Liver (tissue), 9 donors: Measurements from ENCODE around the gene FGF12. TPM values are rescaled to one million over a fixed set of nuclear protein-coding genes. Genes with fewer than 3 reads are reported as not detected.

ENCODE experiments used
- DNase-seq: peaks from one replicate; pipeline ENCODE4 v3.0.0-alpha.2; 2017; ENCODE audit warnings: low spot score
- H3K27ac ChIP-seq, 2 donors: one replicate each; pipeline ENCODE4 v1.7.0; 2013; ENCODE audit warnings: inconsistent platforms in 2 of 2, low read length in 2 of 2, control low read depth in 1 of 2, low read depth in 1 of 2, mild to moderate bottlenecking in 1 of 2
- H3K27me3 ChIP-seq, 4 donors: one replicate each; pipeline versions ENCODE4 v1.6.1 to v1.7.0; 2013; ENCODE audit warnings: low read length in 3 of 4, inconsistent platforms in 1 of 4, mild to moderate bottlenecking in 1 of 4, moderate library complexity in 1 of 4; ENCODE audit not compliant: control insufficient read depth in 4 of 4, insufficient read depth in 4 of 4
- H3K36me3 ChIP-seq, 4 donors: one replicate each; pipeline versions ENCODE4 v1.6.1 to v1.7.0; 2013; ENCODE audit warnings: low read length in 3 of 4, mild to moderate bottlenecking in 3 of 4, low read depth in 1 of 4, moderate library complexity in 1 of 4; ENCODE audit not compliant: control insufficient read depth in 4 of 4, insufficient read depth in 3 of 4
- H3K4me1 ChIP-seq, 4 donors: one replicate each; pipeline versions ENCODE4 v1.6.1 to v1.7.0; 2013; ENCODE audit warnings: low read length in 3 of 4, mild to moderate bottlenecking in 3 of 4, moderate library complexity in 1 of 4; ENCODE audit not compliant: control insufficient read depth in 4 of 4, insufficient read depth in 4 of 4
- H3K4me3 ChIP-seq, 3 donors: one replicate each; pipeline versions ENCODE4 v1.6.1 to v1.7.0; 2013; ENCODE audit warnings: low read length in 3 of 3, control low read depth in 1 of 3, low read depth in 1 of 3, mild to moderate bottlenecking in 1 of 3
- H3K9ac ChIP-seq, 2 donors: one replicate each; pipeline ENCODE4 v1.7.0; 2013; ENCODE audit warnings: low read length in 2 of 2, mild to moderate bottlenecking in 2 of 2, moderate library complexity in 2 of 2, control low read depth in 1 of 2, low read depth in 1 of 2
- H3K9me3 ChIP-seq, 4 donors: one replicate each; pipeline versions ENCODE4 v1.6.1 to v1.7.0; 2013; ENCODE audit warnings: low read length in 3 of 4; ENCODE audit not compliant: control insufficient read depth in 4 of 4
- CTCF ChIP-seq: fragments of 150-350 bp; IDR thresholded peaks from 2 replicates; pipeline ENCODE4 v1.5.1; 2017; ENCODE audit warnings: improper control_type of control experiment, low read depth, low read length; ENCODE audit not compliant: missing input control
- EGR1 ChIP-seq, 2 donors: IDR thresholded peaks; 2 replicates each; pipeline ENCODE4 v1.6.1; 2016 to 2018; ENCODE audit warnings: antibody characterized with exemption in 2 of 2, low read depth in 2 of 2
- FOXA1 ChIP-seq: IDR thresholded peaks from 2 replicates; pipeline ENCODE4 v1.6.1; 2016; ENCODE audit warnings: antibody characterized with exemption
- FOXA2 ChIP-seq: IDR thresholded peaks from 2 replicates; pipeline ENCODE4 v1.6.1; 2016; ENCODE audit warnings: antibody characterized with exemption
- GABPA ChIP-seq, 2 donors: IDR thresholded peaks in 1 of 2; conservative IDR thresholded peaks in 1 of 2; 2 replicates each; pipeline ENCODE4 v1.6.1; 2016; ENCODE audit warnings: antibody characterized with exemption in 2 of 2, mild to moderate bottlenecking in 1 of 2, moderate library complexity in 1 of 2
- HNF4A ChIP-seq, 2 donors: conservative IDR thresholded peaks; 2 replicates each; pipeline ENCODE4 v1.6.1; 2016; ENCODE audit warnings: antibody characterized with exemption in 2 of 2, mild to moderate bottlenecking in 2 of 2
- HNF4G ChIP-seq: IDR thresholded peaks from 2 replicates; pipeline ENCODE4 v1.6.1; 2016; ENCODE audit warnings: antibody characterized with exemption
- JUND ChIP-seq, 2 donors: IDR thresholded peaks; 2 replicates each; pipeline ENCODE4 v1.6.1; 2016; ENCODE audit warnings: antibody characterized with exemption in 2 of 2
- MAX ChIP-seq: IDR thresholded peaks from 2 replicates; pipeline ENCODE4 v1.6.1; 2016; ENCODE audit warnings: antibody characterized with exemption
- NR2F2 ChIP-seq: IDR thresholded peaks from 2 replicates; pipeline ENCODE4 v1.6.1; 2016; ENCODE audit warnings: antibody characterized with exemption
- RAD21 ChIP-seq, 2 donors: IDR thresholded peaks; 2 replicates each; pipeline ENCODE4 v1.6.1; 2016; ENCODE audit warnings: antibody characterized with exemption in 2 of 2, mild to moderate bottlenecking in 2 of 2
- RXRA ChIP-seq, 2 donors: IDR thresholded peaks; 2 replicates each; pipeline ENCODE4 v1.6.1; 2017 to 2018; ENCODE audit warnings: antibody characterized with exemption in 2 of 2, mild to moderate bottlenecking in 1 of 2
- SP1 ChIP-seq: IDR thresholded peaks from 2 replicates; pipeline ENCODE4 v1.6.1; 2018; ENCODE audit warnings: antibody characterized with exemption, mild to moderate bottlenecking
- TAF1 ChIP-seq: conservative IDR thresholded peaks from 2 replicates; pipeline ENCODE4 v1.6.1; 2016; ENCODE audit warnings: antibody characterized with exemption, mild to moderate bottlenecking
- YY1 ChIP-seq: IDR thresholded peaks from 2 replicates; pipeline ENCODE4 v1.6.1; 2016; ENCODE audit warnings: antibody characterized with exemption, mild to moderate bottlenecking
- ZBTB33 ChIP-seq: IDR thresholded peaks from 2 replicates; pipeline ENCODE4 v1.6.1; 2016; ENCODE audit warnings: antibody characterized with exemption
- WGBS: extraction: QIAGEN DNeasy Blood & Tissue Kit; methylation state at CpG from one replicate; pipeline ENCODE4 v1.1.7; 2013; 5-methylcytosine and 5-hydroxymethylcytosine counted together
- polyA plus RNA-seq, 2 donors: library from polyadenylated mRNA; stranded (reverse) in 1 of 2; unstranded in 1 of 2; fragments of 200-250 nt in 1 of 2; fragments of >200 nt in 1 of 2; fragmentation: Nextera tagmentation in 1 of 2; extraction: Ambion mirVana in 1 of 2; gene quantifications; one replicate each; pipeline versions ENCODE4 v1.2.1 to v1.2.3, GENCODE V29; 2013 to 2015
- total RNA-seq, 2 donors: library from RNA; depleted of rRNA; stranded (reverse); fragments of >200 nt; gene quantifications; one replicate each; pipeline ENCODE4 v1.2.3, GENCODE V29; 2014
- TF ChIP-seq, protein P1 (sequence below): IDR thresholded peaks from 2 replicates; pipeline ENCODE4 v1.6.1; 2016; ENCODE audit warnings: antibody characterized with exemption
- TF ChIP-seq, protein P2 (sequence below): IDR thresholded peaks from 2 replicates; pipeline ENCODE4 v1.6.1; 2016; ENCODE audit warnings: antibody characterized with exemption, mild to moderate bottlenecking
- donor health status: healthy.
- donor health status: healthy.
- donor health status: healthy.
- donor health status: healthy.
- donor health status: healthy.

Gene FGF12
- total and polyA plus RNA-seq, 4 donors: 0.11 to 0.59 (median 0.19) TPM

DNA sequence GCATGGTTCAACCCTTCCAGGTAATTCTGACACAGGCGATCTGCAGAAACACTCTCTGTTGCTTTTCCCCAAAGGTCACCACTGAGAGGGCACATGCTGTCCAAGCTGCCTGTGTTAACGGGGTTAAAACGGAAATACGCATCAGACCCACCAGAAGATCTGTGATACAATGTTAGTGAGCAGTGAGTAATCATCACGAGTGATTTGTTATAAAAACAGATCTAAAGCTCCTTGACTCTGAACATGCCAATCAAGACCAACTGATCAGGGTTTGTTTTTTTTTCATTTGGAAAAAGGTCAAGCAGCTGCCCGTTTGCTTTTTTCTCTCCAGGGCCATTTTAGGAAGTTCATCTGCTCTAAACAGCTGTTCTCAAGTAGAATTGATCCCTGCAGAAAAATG, 43.2 kb downstream of the FGF12 start:
- Histone ChIP-seq H3K4me1 (no peaks in the 10 kb centered on the region), H3K27ac (no peak overlapping the region), H3K9ac (no peak overlapping the region), H3K9me3 (no peaks in the 10 kb centered on the region), H3K36me3 (no peaks in the 10 kb centered on the region), H3K4me3 (no peak overlapping the region), H3K27me3 (no peaks in the 10 kb centered on the region)
- WGBS: 72% methylated on average over 6 of the region's 6 CpGs
- no peak for DNase-seq
- TF ChIP-seq FOXA1: no peak
- TF ChIP-seq RAD21 (IDR thresholded peaks at IDR 0.05): no peak
- no peak for TF ChIP-seq JUND (IDR thresholded peaks at IDR 0.05)
- TF ChIP-seq FOXA2: no peak
- TF ChIP-seq HNF4A (conservative IDR thresholded peaks at IDR 0.05): no peak
- no peak for TF ChIP-seq GABPA (IDR thresholded peaks at IDR 0.05 in 1 of 2, conservative IDR thresholded peaks at IDR 0.05 in 1 of 2)
- TF ChIP-seq RXRA (IDR thresholded peaks at IDR 0.05): no peak
- no peak for TF ChIP-seq HNF4G
- no peak for TF ChIP-seq SP1
- TF ChIP-seq CTCF: no peak
- TF ChIP-seq, protein P1, sequence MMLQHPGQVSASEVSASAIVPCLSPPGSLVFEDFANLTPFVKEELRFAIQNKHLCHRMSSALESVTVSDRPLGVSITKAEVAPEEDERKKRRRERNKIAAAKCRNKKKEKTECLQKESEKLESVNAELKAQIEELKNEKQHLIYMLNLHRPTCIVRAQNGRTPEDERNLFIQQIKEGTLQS: no peak
- TF ChIP-seq, protein P2, sequence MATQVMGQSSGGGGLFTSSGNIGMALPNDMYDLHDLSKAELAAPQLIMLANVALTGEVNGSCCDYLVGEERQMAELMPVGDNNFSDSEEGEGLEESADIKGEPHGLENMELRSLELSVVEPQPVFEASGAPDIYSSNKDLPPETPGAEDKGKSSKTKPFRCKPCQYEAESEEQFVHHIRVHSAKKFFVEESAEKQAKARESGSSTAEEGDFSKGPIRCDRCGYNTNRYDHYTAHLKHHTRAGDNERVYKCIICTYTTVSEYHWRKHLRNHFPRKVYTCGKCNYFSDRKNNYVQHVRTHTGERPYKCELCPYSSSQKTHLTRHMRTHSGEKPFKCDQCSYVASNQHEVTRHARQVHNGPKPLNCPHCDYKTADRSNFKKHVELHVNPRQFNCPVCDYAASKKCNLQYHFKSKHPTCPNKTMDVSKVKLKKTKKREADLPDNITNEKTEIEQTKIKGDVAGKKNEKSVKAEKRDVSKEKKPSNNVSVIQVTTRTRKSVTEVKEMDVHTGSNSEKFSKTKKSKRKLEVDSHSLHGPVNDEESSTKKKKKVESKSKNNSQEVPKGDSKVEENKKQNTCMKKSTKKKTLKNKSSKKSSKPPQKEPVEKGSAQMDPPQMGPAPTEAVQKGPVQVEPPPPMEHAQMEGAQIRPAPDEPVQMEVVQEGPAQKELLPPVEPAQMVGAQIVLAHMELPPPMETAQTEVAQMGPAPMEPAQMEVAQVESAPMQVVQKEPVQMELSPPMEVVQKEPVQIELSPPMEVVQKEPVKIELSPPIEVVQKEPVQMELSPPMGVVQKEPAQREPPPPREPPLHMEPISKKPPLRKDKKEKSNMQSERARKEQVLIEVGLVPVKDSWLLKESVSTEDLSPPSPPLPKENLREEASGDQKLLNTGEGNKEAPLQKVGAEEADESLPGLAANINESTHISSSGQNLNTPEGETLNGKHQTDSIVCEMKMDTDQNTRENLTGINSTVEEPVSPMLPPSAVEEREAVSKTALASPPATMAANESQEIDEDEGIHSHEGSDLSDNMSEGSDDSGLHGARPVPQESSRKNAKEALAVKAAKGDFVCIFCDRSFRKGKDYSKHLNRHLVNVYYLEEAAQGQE: no peak
- TF ChIP-seq MAX: no peak
- no peak for TF ChIP-seq EGR1 (IDR thresholded peaks at IDR 0.05; ENCODE audit: low read depth in 2 of 2)
- no peak for TF ChIP-seq ZBTB33
- TF ChIP-seq NR2F2: no peak
- TF ChIP-seq YY1: no peak
- TF ChIP-seq TAF1: no peak
